MM.1S (cell line): Measurements from ENCODE around the gene RFPL4AL1.

Experiments
- DNase-seq: peaks from one replicate; pipeline ENCODE4 v3.0.0-alpha.2; 2015
- H2AFZ ChIP-seq: fragments of 300-600 bp; sonication (generic); 2 replicates; pipeline ENCODE4 v1.6.0; 2016; ENCODE audit warnings: antibody characterized with exemption, low read length
- H3F3A ChIP-seq: fragments of 300-600 bp; sonication (generic); 2 replicates; pipeline ENCODE4 v1.6.1; 2016; ENCODE audit warnings: mild to moderate bottlenecking, antibody characterized with exemption, low read length, moderate library complexity, mixed read lengths; ENCODE audit not compliant: insufficient read depth
- H3K27ac ChIP-seq: fragments of 300-600 bp; sonication (generic); 2 replicates; pipeline ENCODE4 v1.5.1; 2016; ENCODE audit warnings: mild to moderate bottlenecking, low read length
- H3K27me3 ChIP-seq: fragments of 300-600 bp; sonication (generic); replicated peaks from 2 replicates; pipeline ENCODE4 v1.6.0; 2016; ENCODE audit warnings: low read length; ENCODE audit not compliant: insufficient read depth
- H3K36me3 ChIP-seq: fragments of 300-600 bp; sonication (generic); replicated peaks from 2 replicates; pipeline ENCODE4 v1.6.1; 2016; ENCODE audit warnings: mild to moderate bottlenecking, low read length, mixed read lengths; ENCODE audit not compliant: insufficient read depth
- H3K4me1 ChIP-seq: fragments of 300-600 bp; sonication (generic); 2 replicates; pipeline ENCODE4 v1.6.1; 2016; ENCODE audit warnings: low read length, mixed read lengths
- H3K4me2 ChIP-seq: fragments of 300-600 bp; sonication (generic); 2 replicates; pipeline ENCODE4 v1.6.0; 2016; ENCODE audit warnings: low read depth, low read length
- H3K4me3 ChIP-seq: fragments of 300-600 bp; sonication (generic); 2 replicates; pipeline ENCODE4 v1.5.1; 2016; ENCODE audit warnings: low read length, mixed read lengths
- H3K79me2 ChIP-seq: fragments of 300-600 bp; sonication (generic); 2 replicates; pipeline ENCODE4 v1.6.1; 2016; ENCODE audit warnings: mixed run types, low read length, mixed read lengths
- H3K9ac ChIP-seq: fragments of 300-600 bp; sonication (generic); 2 replicates; pipeline ENCODE4 v1.6.1; 2016; ENCODE audit warnings: low read length, mixed read lengths
- H3K9me2 ChIP-seq: fragments of 300-600 bp; sonication (generic); replicated peaks from 2 replicates; pipeline ENCODE4 v1.6.1; 2016; ENCODE audit warnings: mild to moderate bottlenecking, low read length, mixed read lengths; ENCODE audit not compliant: insufficient read depth
- H3K9me3 ChIP-seq: fragments of 300-600 bp; sonication (generic); replicated peaks from 2 replicates; pipeline ENCODE4 v1.6.1; 2016; ENCODE audit warnings: mild to moderate bottlenecking, low read length, mixed read lengths; ENCODE audit not compliant: insufficient read depth
- H4K20me1 ChIP-seq: fragments of 300-600 bp; sonication (generic); 2 replicates; pipeline ENCODE4 v1.6.1; 2016; ENCODE audit warnings: mild to moderate bottlenecking, low read length, moderate library complexity, mixed read lengths; ENCODE audit not compliant: insufficient read depth
- CTCF ChIP-seq: fragments of 300-600 bp; sonication (generic); IDR thresholded peaks from 2 replicates; pipeline ENCODE4 v1.5.1; 2016; ENCODE audit warnings: antibody characterized with exemption, low read length, mixed read lengths
- EZH2 ChIP-seq: fragments of 300-600 bp; sonication (generic); optimal IDR thresholded peaks from 2 replicates; pipeline ENCODE3; 2017; ENCODE audit warnings: low read depth, mild to moderate bottlenecking, antibody characterized with exemption, low read length, mixed read lengths
- EZH2phosphoT487 ChIP-seq: fragments of 300-600 bp; sonication (generic); IDR thresholded peaks from 2 replicates; pipeline ENCODE4 v1.6.1; 2018; ENCODE audit warnings: antibody characterized with exemption, low read length

RFPL4AL1 gene

GRCh38 chr19:55781112-55781511, 12.2 kb downstream of the RFPL4AL1 start:
- H3K36me3 ChIP-seq, result no peaks in the 10 kb centered on the region
- H4K20me1 ChIP-seq, result no peaks in the 10 kb centered on the region
- H3K9me2 ChIP-seq, result no peaks in the 10 kb centered on the region
- H3K4me1 ChIP-seq, result peaks cover 7% of the 10 kb centered on the region
- no peak overlapping the region for H3K4me2 ChIP-seq
- H3F3A ChIP-seq, result no peaks in the 10 kb centered on the region
- no peak overlapping the region for H3K4me3 ChIP-seq
- TF ChIP-seq EZH2, result no peak
- no peak for TF ChIP-seq EZH2phosphoT487
- TF ChIP-seq CTCF, result no peak
- no peak overlapping the region for H3K27ac ChIP-seq
- DNase-seq, result no peak
- no peaks in the 10 kb centered on the region for H3K9me3 ChIP-seq
- no peaks in the 10 kb centered on the region for H3K27me3 ChIP-seq
- H3K79me2 ChIP-seq, result no peaks in the 10 kb centered on the region
- no peak overlapping the region for H2AFZ ChIP-seq
- H3K9ac ChIP-seq, result no peak overlapping the region

GRCh38 chr19:55795021-55795420, 26.1 kb downstream of the RFPL4AL1 start:
- Histone ChIP-seq H4K20me1 (no peaks in the 10 kb centered on the region), H3F3A (no peaks in the 10 kb centered on the region), H3K36me3 (no peaks in the 10 kb centered on the region), H3K9me2 (no peaks in the 10 kb centered on the region), H3K27me3 (no peaks in the 10 kb centered on the region), H3K4me2 (no peak overlapping the region), H2AFZ (no peak overlapping the region), H3K27ac (no peak overlapping the region), H3K4me3 (no peak overlapping the region), H3K9me3 (no peaks in the 10 kb centered on the region), H3K9ac (no peak overlapping the region), H3K79me2 (no peaks in the 10 kb centered on the region), H3K4me1 (0 out of 2 replicates have a peak, but pooled peaks cover 8% of the 10 kb centered on the region)
- no peak for DNase-seq
- TF ChIP-seq CTCF (no peak), EZH2phosphoT487 (no peak), EZH2 (no peak)

- Histone ChIP-seq H2AFZ (no peak overlapping the region), H3K27me3 (no peaks in the 10 kb centered on the region), H3K36me3 (no peaks in the 10 kb centered on the region), H3F3A (no peaks in the 10 kb centered on the region), H4K20me1 (no peaks in the 10 kb centered on the region), H3K4me3 (no peak overlapping the region), H3K9me3 (no peaks in the 10 kb centered on the region), H3K27ac (no peak overlapping the region), H3K4me2 (no peak overlapping the region), H3K79me2 (no peaks in the 10 kb centered on the region), H3K9ac (no peak overlapping the region), H3K4me1 (no peaks in the 10 kb centered on the region), H3K9me2 (no peaks in the 10 kb centered on the region)
- no peak for DNase-seq
- TF ChIP-seq CTCF (no peak), EZH2 (no peak), EZH2phosphoT487 (no peak)
Observed at GRCh38 chr19:55801416-55801815, 32.5 kb downstream of the RFPL4AL1 start.
